Measurements from ENCODE around the gene ST7L. TPM values are rescaled to one million over a fixed set of nuclear protein-coding genes. Genes with fewer than 3 reads are reported as not detected.

Gene ST7L
- total and polyA plus RNA-seq, 4 donors, result 8.4 to 36.1 (median 17.2) TPM

- Histone ChIP-seq H3K27me3 (ENCODE audit: control insufficient read depth in 3 of 3, insufficient read depth in 3 of 3, low read length in 2 of 3) (no peaks in the 10 kb centered on the region), H3K9me3 (ENCODE audit: control insufficient read depth in 4 of 4, insufficient read depth in 3 of 4, low read length in 3 of 4) (peaks cover 0 to 5% (median 4%) of the 10 kb centered on the region in 4 donors), H3K9ac (ENCODE audit: insufficient read depth in 1 of 2, low read length in 2 of 2) (no peak overlapping the region), H3K4me1 (ENCODE audit: control insufficient read depth in 5 of 5, insufficient read depth in 5 of 5, low read length in 5 of 5) (no peaks in the 10 kb centered on the region), H3K27ac (ENCODE audit: low read depth in 1 of 2, low read length in 1 of 2) (no peak overlapping the region), H3K36me3 (ENCODE audit: control insufficient read depth in 4 of 4, insufficient read depth in 4 of 4, low read length in 4 of 4) (peaks cover 4 to 23% (median 16%) of the 10 kb centered on the region in 4 donors), H3K4me3 (no peak overlapping the region)
- TF ChIP-seq CTCF (IDR thresholded peaks at IDR 0.05; ENCODE audit: control extremely low read depth, extremely low read depth), result no peak
- DNase-seq, result no peak
- 94 to 97% methylated on average over 1 of the region's 1 CpG for WGBS, 2 donors
- ATAC-seq (ENCODE audit: insufficient read depth, low FRiP score), result no peak
Observed at GRCh38 chr1:112589766-112590165, 29.2 kb downstream of the ST7L start.

GRCh38 chr1:112583366-112583765 is 35.6 kb downstream of the ST7L start:
- H3K36me3 ChIP-seq (ENCODE audit: control insufficient read depth in 4 of 4, insufficient read depth in 4 of 4, low read length in 4 of 4), result peaks cover 3 to 15% (median 8%) of the 10 kb centered on the region in 4 donors
- no peak for ATAC-seq (ENCODE audit: insufficient read depth, low FRiP score)

GRCh38 chr1:112581586-112582192 is 37.3 kb downstream of the ST7L start:
- ATAC-seq (ENCODE audit: insufficient read depth, low FRiP score) (no peak), DNase-seq (no peak)
- no peak overlapping the region for H3K27ac ChIP-seq (ENCODE audit: low read depth in 1 of 2, low read length in 1 of 2)
- no peak overlapping the region for H3K4me3 ChIP-seq
- no peaks in the 10 kb centered on the region for H3K4me1 ChIP-seq (ENCODE audit: control insufficient read depth in 5 of 5, insufficient read depth in 5 of 5, low read length in 5 of 5)
- peaks cover 3 to 19% (median 11%) of the 10 kb centered on the region in 4 donors for H3K36me3 ChIP-seq (ENCODE audit: control insufficient read depth in 4 of 4, insufficient read depth in 4 of 4, low read length in 4 of 4)
- H3K9ac ChIP-seq (ENCODE audit: insufficient read depth in 1 of 2, low read length in 2 of 2), result no peak overlapping the region
- TF ChIP-seq CTCF (IDR thresholded peaks at IDR 0.05; ENCODE audit: control extremely low read depth, extremely low read depth), result no peak
- H3K27me3 ChIP-seq (ENCODE audit: control insufficient read depth in 3 of 3, insufficient read depth in 3 of 3, low read length in 2 of 3), result no peaks in the 10 kb centered on the region
- no peaks in the 10 kb centered on the region for H3K9me3 ChIP-seq (ENCODE audit: control insufficient read depth in 4 of 4, insufficient read depth in 3 of 4, low read length in 3 of 4)

More at GRCh38 chr1:112583366-112583765, 35.6 kb downstream of the ST7L start:
- no peak overlapping the region for H3K9ac ChIP-seq (ENCODE audit: insufficient read depth in 1 of 2, low read length in 2 of 2)
- no peak overlapping the region for H3K4me3 ChIP-seq
- no peaks in the 10 kb centered on the region for H3K4me1 ChIP-seq (ENCODE audit: control insufficient read depth in 5 of 5, insufficient read depth in 5 of 5, low read length in 5 of 5)
- H3K9me3 ChIP-seq (ENCODE audit: control insufficient read depth in 4 of 4, insufficient read depth in 3 of 4, low read length in 3 of 4), result peaks cover 0 to 5% (median 2%) of the 10 kb centered on the region in 4 donors
- H3K27ac ChIP-seq (ENCODE audit: low read depth in 1 of 2, low read length in 1 of 2), result no peak overlapping the region
- DNase-seq, result no peak
- TF ChIP-seq CTCF (IDR thresholded peaks at IDR 0.05; ENCODE audit: control extremely low read depth, extremely low read depth), result no peak
- H3K27me3 ChIP-seq (ENCODE audit: control insufficient read depth in 3 of 3, insufficient read depth in 3 of 3, low read length in 2 of 3), result no peaks in the 10 kb centered on the region

Data from lung (tissue), 12 donors.